ENCODE measurements around the gene CASP10. TPM values are rescaled to one million over a fixed set of nuclear protein-coding genes. Genes with fewer than 3 reads are reported as not detected.

The CASP10 gene
- polyA plus RNA-seq, 3 donors from 2014 or later, result 13.5 to 37.4 (median 19.8) TPM

- Mint-ChIP-seq H3K4me1 (peaks cover 95 to 97% of the 10 kb centered on the region in 2 donors), H3K9me3 (no peaks in the 10 kb centered on the region), H3K4me3 (peak overlapping the region; percentile 88 to 100 (median 93)), H3K27me3 (ENCODE audit: low read depth in 3 of 3) (peaks cover 3 to 9% (median 4%) of the 10 kb centered on the region in 3 donors), H3K36me3 (peaks cover 17 to 49% (median 32%) of the 10 kb centered on the region in 3 donors), H3K27ac (peak overlapping the region; percentile 85 to 97 (median 94))
- DNase-seq, result peak; percentile 71 to 79 (median 79)
Observed at GRCh38 chr2:201267278-201268030, 84.5 kb downstream of the CASP10 start.

- Mint-ChIP-seq H3K4me1 (peaks cover 94 to 96% of the 10 kb centered on the region in 2 donors), H3K27me3 (ENCODE audit: low read depth in 3 of 3) (peaks cover 3 to 4% (median 4%) of the 10 kb centered on the region in 3 donors), H3K9me3 (no peaks in the 10 kb centered on the region), H3K36me3 (peaks cover 17 to 64% (median 39%) of the 10 kb centered on the region in 3 donors), H3K4me3 (peak overlapping the region in 2 of 5 donors; percentile 8 to 69), H3K27ac (peak overlapping the region; percentile 85 to 97 (median 92))
- no peak for DNase-seq
Observed at GRCh38 chr2:201269764-201270163, 86.8 kb downstream of the CASP10 start.

- H3K36me3 Mint-ChIP-seq, result peaks cover 21 to 71% (median 46%) of the 10 kb centered on the region in 3 donors
- H3K9me3 Mint-ChIP-seq, result no peaks in the 10 kb centered on the region
- H3K4me3 Mint-ChIP-seq, result peak overlapping the region in 4 of 5 donors; percentile 12 to 59 (median 37)
- H3K4me1 Mint-ChIP-seq, result peaks cover 91 to 96% of the 10 kb centered on the region in 2 donors
- H3K27me3 Mint-ChIP-seq (ENCODE audit: low read depth in 3 of 3), result peaks cover 3 to 4% (median 4%) of the 10 kb centered on the region in 3 donors
- DNase-seq, result no peak
- peak overlapping the region; percentile 85 to 97 (median 93) for H3K27ac Mint-ChIP-seq
Observed at GRCh38 chr2:201270293-201271001, 87.5 kb downstream of the CASP10 start.

- peak overlapping the region; percentile 85 to 97 (median 93) for H3K27ac Mint-ChIP-seq
- peaks cover 0 to 4% (median 2%) of the 10 kb centered on the region in 3 donors for H3K27me3 Mint-ChIP-seq (ENCODE audit: low read depth in 3 of 3)
- H3K4me3 Mint-ChIP-seq, result peak overlapping the region in 3 of 5 donors; percentile 17 to 57 (median 28)
- no peaks in the 10 kb centered on the region for H3K9me3 Mint-ChIP-seq
- DNase-seq, result no peak
- peaks cover 87 to 95% of the 10 kb centered on the region in 2 donors for H3K4me1 Mint-ChIP-seq
- peaks cover 23 to 83% (median 51%) of the 10 kb centered on the region in 3 donors for H3K36me3 Mint-ChIP-seq
Observed at GRCh38 chr2:201271917-201272316, 89.0 kb downstream of the CASP10 start.

GRCh38 chr2:201273330-201273983 is 90.5 kb downstream of the CASP10 start:
- Mint-ChIP-seq H3K36me3 (peaks cover 25 to 82% (median 54%) of the 10 kb centered on the region in 3 donors), H3K9me3 (no peaks in the 10 kb centered on the region), H3K27ac (peak overlapping the region; percentile 85 to 97 (median 87)), H3K4me1 (peaks cover 77 to 83% of the 10 kb centered on the region in 2 donors), H3K27me3 (ENCODE audit: low read depth in 3 of 3) (peaks cover 0 to 3% (median 2%) of the 10 kb centered on the region in 3 donors), H3K4me3 (peak overlapping the region in 3 of 5 donors; percentile 4 to 44 (median 39))
- no peak for DNase-seq

- H3K4me1 Mint-ChIP-seq, result peaks cover 69 to 82% of the 10 kb centered on the region in 2 donors
- H3K36me3 Mint-ChIP-seq, result peaks cover 23 to 79% (median 58%) of the 10 kb centered on the region in 3 donors
Observed at GRCh38 chr2:201275069-201275468, 92.1 kb downstream of the CASP10 start.

GRCh38 chr2:201275990-201276389 is 93.0 kb downstream of the CASP10 start:
- no peak overlapping the region for H3K4me3 Mint-ChIP-seq
- no peak for DNase-seq
- no peaks in the 10 kb centered on the region for H3K9me3 Mint-ChIP-seq
- H3K4me1 Mint-ChIP-seq, result peaks cover 65 to 82% of the 10 kb centered on the region in 2 donors
- H3K27ac Mint-ChIP-seq, result peak overlapping the region; percentile 60 to 97 (median 75)
- peaks cover 0 to 4% (median 0%) of the 10 kb centered on the region in 3 donors for H3K27me3 Mint-ChIP-seq (ENCODE audit: low read depth in 3 of 3)
- peaks cover 28 to 79% (median 60%) of the 10 kb centered on the region in 3 donors for H3K36me3 Mint-ChIP-seq

More at GRCh38 chr2:201275069-201275468, 92.1 kb downstream of the CASP10 start:
- Mint-ChIP-seq H3K9me3 (no peaks in the 10 kb centered on the region), H3K27ac (peak overlapping the region; percentile 67 to 97 (median 76)), H3K4me3 (no peak overlapping the region), H3K27me3 (ENCODE audit: low read depth in 3 of 3) (peaks cover 0 to 1% (median 0%) of the 10 kb centered on the region in 3 donors)
- DNase-seq, result no peak

- no peak for DNase-seq
- Mint-ChIP-seq H3K9me3 (no peaks in the 10 kb centered on the region), H3K4me3 (no peak overlapping the region), H3K27me3 (ENCODE audit: low read depth in 3 of 3) (peaks cover 0 to 4% (median 0%) of the 10 kb centered on the region in 3 donors), H3K4me1 (peaks cover 61 to 81% of the 10 kb centered on the region in 2 donors), H3K27ac (peak overlapping the region; percentile 60 to 97 (median 75)), H3K36me3 (peaks cover 28 to 73% (median 61%) of the 10 kb centered on the region in 3 donors)
Observed at GRCh38 chr2:201276511-201276910, 93.6 kb downstream of the CASP10 start.

Other genes starting within 250 kb of the CASP10 start
- gene ORC2, start 219.5 kb upstream of the CASP10 start, polyA plus RNA-seq, result 10 to 100 TPM in 1 of 3 donors, 1 to 10 TPM in 2; 5.7 to 13.6 (median 9.8) TPM
- gene HYCC2, start 111.5 kb upstream of the CASP10 start, polyA plus RNA-seq, result 10 to 100 TPM; 12.9 to 31.4 (median 22.1) TPM
- 100 to 1,000 TPM; 211 to 234 (median 225) TPM for gene NDUFB3, start 111.1 kb upstream of the CASP10 start, polyA plus RNA-seq
- 100 to 1,000 TPM; 167 to 262 (median 242) TPM for gene CFLAR, start 67.0 kb upstream of the CASP10 start, polyA plus RNA-seq
- 100 to 1,000 TPM in 1 of 3 donors, 10 to 100 TPM in 2; 20.2 to 116 (median 28.0) TPM for gene CASP8, start 77.4 kb downstream of the CASP10 start, polyA plus RNA-seq
- gene FLACC1, start 174.2 kb downstream of the CASP10 start, polyA plus RNA-seq, result under 1 TPM in 2 of 3 donors, not detected in 1; 0.46 to 0.94 TPM